Right hindlimb (tissue), 1 donor: Measurements from ENCODE around the gene INF2.
A peak's percentile ranks its signal among the peaks of the same experiment; 100 is the strongest.

Source experiments
- DNase-seq: peaks from one replicate; pipeline ENCODE4 v3.0.0-alpha.2; 2018

INF2 gene

DNA sequence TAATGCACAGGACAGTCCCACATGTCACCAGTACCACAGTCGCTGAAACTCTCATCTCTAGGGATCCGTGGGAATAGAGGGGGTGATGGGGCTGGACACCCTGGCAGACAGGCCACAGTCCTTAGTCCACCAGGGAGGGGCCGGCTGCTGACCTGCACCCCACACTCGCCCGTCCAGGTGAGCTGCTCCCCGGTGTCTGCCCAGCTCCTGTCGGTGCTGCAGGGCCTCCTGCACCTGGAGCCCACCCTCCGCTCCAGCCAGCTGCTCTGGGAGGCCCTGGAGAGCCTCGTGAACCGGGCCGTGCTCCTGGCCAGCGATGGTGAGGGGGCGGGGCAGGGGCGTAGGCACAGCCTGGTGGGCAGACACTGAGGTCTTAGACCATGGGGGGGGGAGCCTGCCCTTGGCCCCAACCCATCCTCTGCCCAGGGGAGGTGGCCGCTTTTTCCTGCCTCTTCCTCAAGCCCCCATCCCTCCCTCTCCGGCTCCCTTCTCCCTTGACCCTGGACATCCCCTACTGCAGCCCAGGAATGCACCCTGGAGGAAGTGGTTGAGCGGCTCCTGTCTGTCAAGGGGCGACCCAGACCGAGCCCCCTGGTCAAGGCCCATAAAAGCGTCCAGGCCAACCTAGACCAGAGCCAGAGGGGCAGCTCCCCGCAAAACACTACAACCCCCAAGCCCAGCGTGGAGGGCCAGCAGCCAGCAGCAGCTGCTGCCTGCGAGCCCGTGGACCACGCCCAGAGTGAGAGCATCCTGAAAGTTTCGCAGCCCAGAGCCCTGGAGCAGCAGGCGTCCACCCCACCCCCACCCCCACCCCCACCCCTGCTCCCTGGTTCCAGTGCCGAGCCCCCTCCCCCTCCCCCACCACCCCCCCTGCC lies 17.6 kb downstream of the INF2 start:
- no peak for DNase-seq

GRCh38 chr14:104707608-104708595 lies 18.5 kb downstream of the INF2 start:
- DNase-seq = no peak

DNA sequence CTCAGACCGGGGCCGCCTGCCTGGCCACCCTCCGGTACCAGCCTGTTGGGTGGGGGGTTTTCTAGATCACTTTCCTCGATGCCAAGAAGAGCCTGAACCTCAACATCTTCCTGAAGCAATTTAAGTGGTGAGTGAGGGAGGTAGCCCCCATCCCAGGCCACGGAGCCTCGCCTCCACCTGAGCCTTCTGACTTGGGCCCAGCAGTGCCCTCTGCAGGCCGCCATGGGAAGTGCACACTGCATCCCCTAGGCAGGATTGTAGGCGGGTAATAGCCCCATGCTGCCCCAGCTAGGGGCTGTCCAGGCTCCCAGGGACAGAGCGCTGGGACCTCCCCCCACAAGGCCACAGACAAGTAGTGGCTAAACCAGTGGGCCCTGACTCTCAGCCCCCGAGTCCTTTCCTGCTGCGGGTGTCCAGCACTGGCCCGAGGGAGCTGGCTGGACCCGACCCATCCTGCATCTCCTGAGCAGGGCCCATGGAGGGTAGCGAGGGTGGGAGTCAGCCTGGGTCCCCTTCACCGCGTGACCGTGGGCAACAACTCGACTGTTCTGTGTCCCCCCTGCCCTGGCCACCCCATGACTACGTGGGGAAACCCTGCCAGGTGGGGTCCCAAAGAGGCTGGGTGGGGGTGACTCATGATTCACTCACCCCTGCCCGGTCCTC lies 19.3 kb downstream of the INF2 start:
- peak; percentile 72 for DNase-seq

DNA sequence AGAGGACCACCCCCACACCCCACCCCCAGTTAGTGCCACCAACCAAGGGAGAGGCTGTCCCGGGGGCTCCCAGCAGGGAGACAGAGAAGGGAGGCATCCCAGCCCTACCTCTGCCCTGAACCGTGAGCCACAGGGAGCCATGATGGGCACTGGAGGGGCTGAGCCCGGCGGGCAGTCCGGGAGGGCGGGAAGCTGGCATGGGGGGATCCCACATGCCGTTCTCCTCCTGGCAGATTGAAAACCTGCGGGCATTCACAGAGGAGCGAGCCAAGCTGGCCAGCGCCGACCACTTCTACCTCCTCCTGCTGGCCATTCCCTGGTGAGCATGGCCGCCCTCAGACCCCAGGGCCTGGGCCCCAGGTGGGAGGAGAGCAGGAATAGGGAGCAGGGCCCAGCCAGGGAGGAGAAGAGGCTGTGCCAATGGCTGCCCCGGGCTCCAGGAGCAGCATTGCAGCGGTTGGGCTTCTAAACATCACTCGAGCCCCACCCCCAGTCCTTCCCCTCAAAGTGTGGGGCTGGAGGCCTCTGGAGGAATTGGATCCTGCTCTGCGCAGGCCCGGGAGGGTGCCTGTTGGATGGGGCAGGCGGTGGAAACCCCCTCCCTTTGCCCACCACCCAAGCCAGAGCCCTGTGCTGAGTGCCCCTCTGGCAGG lies 20.1 kb downstream of the INF2 start:
- no peak for DNase-seq

- no peak for DNase-seq
Observed at GRCh38 chr14:104710071-104710735, 20.8 kb downstream of the INF2 start.

DNA sequence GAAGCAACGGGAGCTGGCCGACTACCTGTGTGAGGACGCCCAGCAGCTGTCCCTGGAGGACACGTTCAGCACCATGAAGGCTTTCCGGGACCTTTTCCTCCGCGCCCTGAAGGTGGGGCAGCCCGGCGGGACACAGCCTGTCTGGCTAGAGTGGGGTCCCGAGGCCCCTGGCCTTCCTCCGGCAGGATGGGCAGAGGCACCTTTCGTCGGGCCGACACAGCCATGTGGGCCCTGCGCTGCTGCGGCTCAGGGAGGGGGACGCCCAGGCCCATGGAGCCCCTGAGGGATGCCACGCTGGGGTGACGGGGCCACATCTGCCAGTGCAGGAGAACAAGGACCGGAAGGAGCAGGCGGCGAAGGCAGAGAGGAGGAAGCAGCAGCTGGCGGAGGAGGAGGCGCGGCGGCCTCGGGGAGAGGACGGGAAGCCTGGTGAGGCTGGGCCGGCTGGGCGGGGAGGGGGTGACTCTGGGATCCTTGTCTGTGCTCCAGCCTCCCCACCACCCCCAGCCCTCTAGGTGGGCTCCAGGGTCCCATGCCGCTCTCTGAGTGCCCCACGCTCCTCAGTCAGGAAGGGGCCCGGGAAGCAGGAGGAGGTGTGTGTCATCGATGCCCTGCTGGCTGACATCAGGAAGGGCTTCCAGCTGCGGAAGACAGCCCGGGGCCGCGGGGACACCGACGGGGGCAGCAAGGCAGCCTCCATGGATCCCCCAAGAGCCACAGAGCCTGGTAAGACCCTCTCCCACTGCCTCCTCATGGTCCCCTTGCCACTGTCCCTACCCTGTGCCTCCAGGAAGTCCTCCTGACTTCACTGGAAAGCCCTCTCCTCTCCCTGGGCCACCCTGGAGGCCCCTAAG lies 23.7 kb downstream of the INF2 start:
- no peak for DNase-seq

- no peak for DNase-seq
Observed at GRCh38 chr14:104714066-104714465, 24.6 kb downstream of the INF2 start.

DNA sequence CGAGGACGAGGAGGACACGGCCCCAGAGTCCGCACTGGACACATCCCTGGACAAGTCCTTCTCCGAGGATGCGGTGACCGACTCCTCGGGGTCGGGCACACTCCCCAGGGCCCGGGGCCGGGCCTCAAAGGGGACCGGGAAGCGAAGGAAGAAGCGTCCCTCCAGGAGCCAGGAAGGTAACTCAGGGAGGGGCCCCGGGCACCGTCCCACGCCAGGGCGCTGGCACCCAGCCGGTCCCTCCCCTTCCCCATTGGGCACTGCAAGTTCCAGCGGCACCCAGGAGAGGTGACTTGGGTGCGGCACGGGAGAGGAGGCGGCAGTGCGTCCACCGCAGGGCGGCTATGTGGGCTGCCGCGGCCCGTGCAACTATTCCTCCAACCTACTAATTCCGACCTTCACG lies 25.3 kb downstream of the INF2 start:
- no peak for DNase-seq

- DNase-seq = no peak
Observed at GRCh38 chr14:104715416-104715815, 26.0 kb downstream of the INF2 start.

DNA sequence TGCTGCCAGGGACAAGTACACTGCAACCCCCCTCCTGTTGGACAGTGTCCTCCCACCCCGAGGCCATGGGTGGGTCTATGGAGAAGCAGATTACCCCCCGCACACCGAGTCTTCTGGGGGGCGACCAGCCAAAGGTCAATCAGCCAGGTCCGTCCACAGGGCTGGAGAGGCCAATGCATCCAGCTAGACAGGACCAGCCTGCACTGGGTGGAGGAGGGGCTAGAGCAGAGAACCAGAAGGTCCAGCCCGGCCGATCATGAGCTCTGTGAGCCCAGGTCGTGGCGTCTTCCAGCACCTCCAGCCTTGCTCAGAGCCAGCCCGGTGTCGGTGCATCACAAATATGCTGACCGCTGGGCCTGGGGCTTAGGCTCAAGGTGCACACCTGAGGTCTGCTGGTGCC lies 26.5 kb downstream of the INF2 start:
- no peak for DNase-seq

DNA sequence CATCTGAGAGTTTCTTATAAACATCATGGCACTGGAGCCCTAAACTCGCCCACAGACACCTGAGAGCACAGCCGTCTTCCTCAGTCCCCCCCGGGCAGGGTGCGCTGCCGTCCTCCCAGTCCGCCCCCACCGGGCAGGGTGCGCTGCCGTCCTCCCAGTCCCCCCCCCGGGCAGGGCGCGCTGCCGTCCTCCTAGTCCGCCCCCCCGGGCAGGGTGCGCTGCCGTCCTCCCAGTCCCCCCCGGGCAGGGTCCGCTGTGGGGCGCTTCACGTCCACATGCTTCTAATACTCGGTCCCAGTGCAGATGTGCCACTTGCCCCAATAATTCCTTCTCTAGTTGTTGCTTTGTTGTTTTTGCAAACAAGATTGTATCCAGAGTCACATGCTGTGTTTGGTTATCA lies 27.7 kb downstream of the INF2 start:
- DNase-seq = no peak

GRCh38 chr14:104717646-104718045 lies 28.2 kb downstream of the INF2 start:
- DNase-seq = no peak

- DNase-seq = no peak
Observed at GRCh38 chr14:104718147-104718546, 28.7 kb downstream of the INF2 start.

DNA sequence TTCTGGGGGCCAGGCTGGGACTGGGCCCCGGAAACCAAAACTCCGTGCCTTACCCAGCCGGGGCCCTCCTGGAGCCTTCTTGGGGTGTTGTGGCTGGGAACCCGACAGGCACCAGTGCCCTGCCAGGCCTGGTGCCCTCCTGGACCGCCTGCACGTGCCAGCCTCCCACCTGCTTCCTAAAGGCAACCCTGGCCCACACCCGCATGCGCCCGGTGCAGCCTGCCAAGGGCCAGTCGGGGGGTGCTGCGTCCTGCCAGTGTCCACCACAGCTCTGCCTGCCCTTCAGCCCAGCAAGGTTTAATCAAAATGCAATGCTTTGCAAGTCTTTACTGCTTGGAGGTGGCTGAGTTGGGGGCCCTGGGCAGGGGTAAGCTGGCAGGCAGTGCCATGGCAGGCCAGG lies 29.5 kb downstream of the INF2 start:
- no peak for DNase-seq

DNA sequence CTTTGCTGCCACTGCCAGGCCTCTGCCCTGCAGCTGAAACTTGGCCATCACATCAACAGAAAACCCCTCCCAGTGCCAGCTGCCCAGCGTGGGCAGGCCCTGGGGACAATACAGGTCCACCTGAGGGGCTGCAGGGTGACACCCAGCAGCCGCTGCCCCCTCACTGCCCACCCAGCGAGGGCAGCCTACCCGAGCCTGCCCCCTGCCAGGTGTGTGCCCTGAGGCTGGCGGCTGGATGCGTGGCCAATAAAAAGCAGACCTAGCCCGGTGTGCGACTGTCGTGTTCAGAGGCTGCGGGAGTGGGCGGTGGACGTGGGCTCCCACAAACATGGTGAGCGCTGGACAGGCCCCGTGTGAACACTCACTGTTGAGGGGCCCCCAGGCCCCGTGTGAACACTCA lies 29.9 kb downstream of the INF2 start:
- no peak for DNase-seq

DNA sequence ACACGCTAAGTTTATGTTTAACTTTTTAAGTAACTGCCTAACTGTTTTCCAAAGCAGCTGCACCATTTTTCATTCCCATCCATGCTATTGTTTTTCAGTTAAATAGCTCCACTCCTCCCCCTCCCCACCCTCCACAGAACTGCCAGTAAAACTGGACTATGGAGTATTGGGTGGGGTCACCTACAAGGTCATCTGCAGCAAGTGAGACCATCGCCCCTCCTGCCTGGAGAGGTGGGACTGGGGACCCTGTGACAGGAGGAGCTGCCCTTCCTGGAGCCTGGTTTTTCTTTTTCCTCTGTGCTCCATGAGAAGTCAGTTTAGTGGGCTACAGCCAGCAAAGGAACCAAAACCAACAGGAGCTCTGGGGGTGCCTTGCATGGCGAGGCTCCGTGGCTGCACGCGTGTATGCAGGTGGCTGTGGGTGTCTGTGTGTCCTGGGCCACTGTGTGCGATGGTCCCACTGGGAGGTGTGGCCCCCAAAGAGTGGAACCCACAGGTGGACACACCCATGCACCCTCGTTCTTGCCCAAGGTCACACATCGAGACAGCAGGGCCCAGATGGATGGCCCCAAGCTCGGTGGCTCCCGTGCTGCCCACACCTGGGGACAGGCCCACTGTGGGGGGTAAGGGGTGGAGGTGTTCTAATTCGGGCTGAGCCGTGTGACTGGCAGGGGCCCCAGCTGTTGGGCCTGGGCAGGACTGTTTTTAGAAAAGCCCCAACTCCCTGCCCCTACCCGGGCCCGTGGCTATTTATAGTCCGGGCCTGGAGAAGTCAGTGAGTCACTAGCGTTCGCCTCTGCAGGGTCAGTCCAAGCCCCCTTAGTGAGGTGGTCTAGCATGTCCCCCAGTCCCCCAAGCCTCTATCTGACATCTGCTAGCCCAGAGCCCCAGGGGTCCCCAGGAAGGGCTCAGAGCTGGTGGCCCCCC lies 32.4 kb downstream of the INF2 start:
- no peak for DNase-seq

DNA sequence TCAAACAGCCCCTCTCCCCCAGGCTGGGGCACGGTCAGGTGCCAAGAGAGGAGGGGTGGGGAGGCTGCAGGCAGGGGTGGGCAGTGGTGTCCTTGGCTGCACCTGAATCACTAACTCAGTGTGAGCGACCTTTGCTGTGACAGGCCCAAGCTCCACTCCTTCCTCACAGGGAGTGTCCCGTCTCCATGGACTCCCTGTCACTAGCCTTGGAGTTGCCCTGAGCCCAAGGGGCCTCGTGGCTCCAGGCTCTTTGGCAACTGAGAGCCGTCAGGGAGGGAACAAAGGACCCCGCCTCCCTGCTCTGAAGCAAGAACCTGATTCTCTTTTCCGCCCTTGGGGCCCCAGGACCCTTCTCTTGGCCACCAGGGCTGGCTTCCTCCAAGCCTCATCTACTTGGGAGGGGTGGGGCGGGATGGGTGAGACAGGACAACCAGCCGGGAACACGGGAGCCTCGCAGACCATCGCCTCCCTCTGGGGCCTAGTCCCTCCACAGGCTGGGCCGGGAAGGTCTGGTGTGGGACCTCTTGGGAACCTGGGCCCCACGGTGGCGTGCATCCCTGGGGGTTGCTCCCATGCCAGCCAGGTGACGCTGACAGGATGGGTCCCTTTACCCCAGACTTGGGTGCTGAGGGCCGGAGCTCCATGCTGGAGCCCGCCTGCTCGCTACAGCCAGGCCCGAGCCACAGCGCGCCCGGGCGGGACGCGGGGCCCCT lies 33.7 kb downstream of the INF2 start:
- no peak for DNase-seq

DNA sequence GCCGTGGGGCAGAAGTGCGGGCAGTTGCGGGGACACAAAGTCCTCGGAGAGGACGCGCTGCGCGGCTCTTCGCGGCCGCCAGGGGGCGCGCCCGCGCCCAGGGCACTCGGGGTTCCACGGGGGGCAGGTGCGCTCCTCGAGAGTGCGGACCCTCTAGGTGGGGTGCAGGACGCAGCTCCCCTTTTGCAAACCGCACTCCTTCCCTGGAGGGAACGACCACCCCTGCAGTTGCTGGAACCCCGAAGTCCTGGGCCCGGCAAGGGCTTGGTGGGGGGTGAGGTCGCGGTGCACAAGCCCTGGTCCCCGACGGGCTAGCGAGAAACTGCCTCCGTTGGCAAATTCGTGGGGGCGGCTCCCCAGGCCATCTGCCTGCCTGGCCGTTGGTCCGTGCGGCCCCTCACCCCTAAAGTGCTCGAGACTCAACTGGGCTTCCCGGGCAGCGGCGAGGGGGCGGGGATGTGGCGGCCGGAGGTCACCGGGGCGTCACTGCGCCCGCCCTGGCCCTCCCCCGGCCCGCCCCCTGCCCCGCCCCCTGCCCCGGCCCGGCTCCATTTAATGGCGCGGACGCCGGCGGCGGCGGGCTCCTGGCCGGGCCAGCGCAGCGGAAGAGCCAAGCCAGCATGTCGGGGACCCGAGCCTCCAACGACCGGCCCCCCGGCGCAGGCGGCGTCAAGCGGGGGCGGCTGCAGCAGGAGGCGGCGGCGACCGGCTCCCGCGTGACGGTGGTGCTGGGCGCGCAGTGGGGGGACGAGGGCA lies 34.4 kb downstream of the INF2 start, which contains the start of gene ADSS1:
Gene ADSS1, plus strand, starts transcription at position 579 of the 756 bp plus-strand sequence. Its CDS starts 42 bp downstream, at position 621.
- peak; percentile 79 for DNase-seq
